Measurements from ENCODE around the gene DPH1.

Gene DPH1

GRCh38 chr17:2082003-2082781, 52.2 kb downstream of the DPH1 start:
- no peak for DNase-seq (ENCODE audit: low read depth)

- no peak for DNase-seq (ENCODE audit: low read depth)
Measured at GRCh38 chr17:2083613-2084035, 53.7 kb downstream of the DPH1 start.

- peak; percentile 60 for DNase-seq (ENCODE audit: low read depth)
Measured at GRCh38 chr17:2084036-2084765, 54.2 kb downstream of the DPH1 start.

- DNase-seq (ENCODE audit: low read depth), result peak; percentile 74
Measured at GRCh38 chr17:2084766-2085647, 55.1 kb downstream of the DPH1 start.

- DNase-seq (ENCODE audit: low read depth), result no peak
Measured at GRCh38 chr17:2085648-2085949, 55.6 kb downstream of the DPH1 start.

GRCh38 chr17:2086306-2086705, 56.4 kb downstream of the DPH1 start:
- no peak for DNase-seq (ENCODE audit: low read depth)

- no peak for DNase-seq (ENCODE audit: low read depth)
Measured at GRCh38 chr17:2087597-2088211, 57.8 kb downstream of the DPH1 start.

GRCh38 chr17:2089021-2089422, 59.1 kb downstream of the DPH1 start:
- no peak for DNase-seq (ENCODE audit: low read depth)

GRCh38 chr17:2090210-2090641, 60.3 kb downstream of the DPH1 start:
- no peak for DNase-seq (ENCODE audit: low read depth)

- peak; percentile 85 for DNase-seq (ENCODE audit: low read depth)
Measured at GRCh38 chr17:2090804-2091534, 61.0 kb downstream of the DPH1 start.

- DNase-seq (ENCODE audit: low read depth), result no peak
Measured at GRCh38 chr17:2092253-2092652, 62.3 kb downstream of the DPH1 start.

- DNase-seq (ENCODE audit: low read depth), result no peak
Measured at GRCh38 chr17:2093349-2093748, 63.4 kb downstream of the DPH1 start.
